ENCODE data around the gene FGGY.
"Not testable (repeated sequence)": the region's sequence is repeated elsewhere in the genome, so short reads cannot be mapped to it uniquely, and the experiment has no call there.

Gene FGGY

GRCh38 chr1:59506952-59507351 lies 210.1 kb downstream of the FGGY start:
- DNase-seq (ENCODE audit: low read depth in 2 of 2, low spot score in 1 of 2) = no peak

DNA sequence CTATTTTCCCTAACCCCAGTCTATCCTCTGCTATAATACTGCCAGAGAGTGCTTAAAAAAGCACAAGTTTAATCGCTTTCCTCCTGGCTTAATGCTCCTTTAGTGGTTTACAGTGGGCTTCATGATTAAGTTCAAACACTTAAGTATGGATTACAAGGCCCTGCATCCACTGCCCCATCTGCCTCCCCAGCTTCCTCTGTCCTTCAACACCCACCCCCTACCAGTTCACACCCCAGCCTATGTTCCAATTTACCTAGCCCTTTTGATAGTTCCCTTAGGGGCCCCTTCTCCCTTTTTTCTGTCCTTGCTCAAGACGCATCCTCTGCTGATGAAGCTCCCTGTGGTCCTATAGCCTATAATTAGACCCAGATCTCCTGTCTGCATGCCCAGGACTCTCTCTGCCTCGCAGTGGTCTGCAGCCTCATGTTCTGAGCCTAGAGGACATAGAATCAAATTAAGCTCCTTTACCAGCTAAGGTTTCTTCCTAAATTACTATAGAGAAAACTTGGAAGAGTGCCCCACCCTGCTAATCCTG lies 212.5 kb downstream of the FGGY start:
- DNase-seq (ENCODE audit: low read depth in 2 of 2, low spot score in 1 of 2) = no peak

DNA sequence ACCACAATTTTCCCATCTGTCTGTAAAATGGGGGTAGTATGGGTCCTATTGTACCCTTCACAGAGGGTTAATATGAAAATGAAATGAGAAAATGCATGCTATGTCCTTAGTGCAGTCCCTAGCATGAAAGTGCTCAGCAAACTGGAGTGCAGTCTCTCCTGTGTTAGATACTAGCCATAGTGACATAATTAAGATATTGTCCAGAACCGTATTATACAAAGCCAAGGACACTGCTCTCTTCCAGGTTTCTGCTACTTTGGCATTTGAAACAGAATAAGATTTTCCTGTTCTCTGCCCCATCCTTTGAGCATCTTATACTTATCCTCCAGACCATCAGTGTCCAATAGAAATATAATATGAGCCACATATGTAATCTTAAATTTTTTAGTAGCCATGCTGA lies 213.4 kb downstream of the FGGY start:
- DNase-seq (ENCODE audit: low read depth in 2 of 2, low spot score in 1 of 2) = no peak

DNA sequence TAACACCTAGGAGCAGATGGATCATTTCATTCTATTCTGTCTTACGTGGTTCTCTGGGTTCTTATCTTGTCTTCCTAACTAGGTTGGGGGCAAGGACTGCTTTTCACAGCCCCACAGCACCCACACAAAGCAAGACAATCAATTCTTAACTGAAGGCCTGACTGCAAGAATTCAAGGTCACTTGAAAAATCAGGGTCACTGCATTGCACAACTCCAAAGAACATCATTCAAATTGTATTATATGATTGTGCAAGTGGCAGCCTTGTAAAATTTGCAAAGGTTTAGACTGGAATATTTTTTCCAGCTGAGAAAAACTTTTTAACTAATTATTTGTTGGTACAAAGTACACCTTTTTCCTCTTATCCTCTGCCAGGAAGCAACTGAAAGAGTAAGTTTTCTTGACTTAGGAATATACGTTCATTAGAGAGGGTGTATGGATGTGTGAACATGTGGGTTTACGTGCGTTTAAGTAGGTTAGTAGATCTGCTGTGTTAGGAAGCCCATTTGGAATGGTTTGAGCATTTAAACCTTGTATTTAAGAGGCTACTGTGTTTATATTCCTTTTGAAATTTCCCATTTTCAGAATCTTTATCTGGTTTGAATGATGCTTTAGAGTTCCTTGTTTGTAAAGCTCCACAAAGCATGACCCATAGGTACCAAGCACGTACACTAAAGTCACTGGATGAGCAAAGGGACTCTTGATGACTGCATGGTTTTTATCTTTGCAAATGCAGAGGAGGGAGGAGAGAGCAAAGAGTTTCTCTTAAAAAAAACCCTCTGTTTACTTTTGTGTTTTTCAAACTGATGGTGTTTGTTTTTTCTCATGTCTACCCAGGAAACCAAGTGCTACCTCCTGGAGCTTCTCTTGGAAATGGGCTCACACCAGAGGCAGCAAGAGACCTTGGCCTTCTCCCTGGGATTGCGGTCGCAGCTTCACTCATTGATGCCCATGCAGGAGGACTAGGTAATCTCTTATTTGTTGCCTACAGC lies 214.9 kb downstream of the FGGY start:
- DNase-seq (ENCODE audit: low read depth in 2 of 2, low spot score in 1 of 2) = no peak

DNA sequence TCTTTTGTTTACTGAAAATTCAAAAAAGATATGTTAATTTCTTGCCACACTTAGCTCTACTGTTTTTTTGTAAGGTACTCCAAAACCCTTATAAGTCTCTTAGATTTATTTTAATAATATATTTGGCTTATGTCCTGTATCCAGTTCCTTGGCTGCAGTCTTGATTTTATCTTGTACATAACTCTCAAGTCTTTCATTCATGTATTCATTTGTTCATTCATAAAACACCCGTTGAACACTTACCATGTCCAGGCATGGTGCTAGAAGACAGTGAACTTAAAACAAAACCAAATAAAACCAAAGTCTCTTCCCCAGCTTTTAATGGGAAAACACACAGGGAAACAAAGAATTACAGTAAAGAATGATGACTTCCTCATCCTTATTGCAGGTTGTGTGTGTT lies 215.8 kb downstream of the FGGY start:
- no peak for DNase-seq (ENCODE audit: low read depth in 2 of 2, low spot score in 1 of 2)

DNA sequence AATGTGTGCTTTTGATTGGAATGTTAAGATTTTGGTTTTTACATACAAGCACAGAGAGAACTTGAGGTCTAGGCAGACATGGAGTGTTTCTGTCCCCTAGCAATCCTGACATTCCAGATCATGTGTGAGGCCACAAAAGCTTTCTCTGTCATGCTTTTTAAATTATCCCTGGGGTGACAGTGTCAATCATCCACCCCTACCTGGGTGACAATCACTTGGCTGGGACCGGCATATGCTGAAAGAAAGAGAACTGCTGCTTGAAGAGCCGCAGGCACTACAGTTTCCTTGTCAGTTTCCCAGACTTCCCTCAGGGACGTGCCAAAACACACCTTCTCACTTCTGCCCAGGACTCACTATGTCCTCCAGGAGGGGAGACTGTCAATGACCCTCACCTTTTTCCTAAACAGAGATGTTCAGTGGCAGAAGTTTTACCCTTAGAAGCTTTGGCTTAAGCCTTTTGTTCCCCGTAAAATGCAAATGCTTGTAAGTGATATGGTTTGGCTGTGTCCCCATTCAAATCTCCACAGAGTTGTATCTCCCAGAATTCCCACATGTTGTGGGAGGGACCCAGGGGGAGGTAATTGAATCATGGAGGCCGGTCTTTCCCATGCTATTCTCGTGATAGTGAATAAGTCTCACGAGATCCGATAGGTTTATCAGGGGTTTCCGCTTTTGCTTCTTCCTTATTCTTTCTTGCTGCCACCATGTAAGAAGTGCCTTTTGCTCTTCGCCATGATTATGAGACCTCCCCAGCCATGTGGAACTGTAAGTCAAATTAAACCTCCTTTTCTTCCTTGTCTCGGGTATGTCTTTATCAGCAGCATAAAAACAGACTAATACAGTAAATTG lies 217.4 kb downstream of the FGGY start:
- no peak for DNase-seq (ENCODE audit: low read depth in 2 of 2, low spot score in 1 of 2)

DNA sequence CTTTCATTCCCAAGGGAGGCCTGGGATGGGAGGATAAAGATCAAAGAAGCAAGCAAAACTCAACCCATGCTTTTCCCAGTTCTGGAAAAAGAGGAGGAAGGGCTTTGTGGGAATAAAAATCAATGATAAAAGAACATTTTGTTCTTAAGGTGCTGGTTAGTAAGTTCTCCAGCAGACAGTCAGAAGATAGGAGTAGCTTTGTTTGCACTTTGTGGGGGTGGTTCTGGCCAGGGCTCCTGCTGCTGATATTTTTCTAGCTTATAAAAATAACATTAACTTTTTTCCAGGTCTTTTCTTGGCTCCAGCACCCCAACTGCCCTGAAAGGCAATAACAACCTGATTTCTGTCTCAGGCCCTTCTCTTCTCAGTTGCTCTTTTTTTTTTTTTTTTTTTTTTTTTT lies 220.0 kb downstream of the FGGY start:
- DNase-seq (ENCODE audit: low read depth in 2 of 2, low spot score in 1 of 2) = no peak

DNA sequence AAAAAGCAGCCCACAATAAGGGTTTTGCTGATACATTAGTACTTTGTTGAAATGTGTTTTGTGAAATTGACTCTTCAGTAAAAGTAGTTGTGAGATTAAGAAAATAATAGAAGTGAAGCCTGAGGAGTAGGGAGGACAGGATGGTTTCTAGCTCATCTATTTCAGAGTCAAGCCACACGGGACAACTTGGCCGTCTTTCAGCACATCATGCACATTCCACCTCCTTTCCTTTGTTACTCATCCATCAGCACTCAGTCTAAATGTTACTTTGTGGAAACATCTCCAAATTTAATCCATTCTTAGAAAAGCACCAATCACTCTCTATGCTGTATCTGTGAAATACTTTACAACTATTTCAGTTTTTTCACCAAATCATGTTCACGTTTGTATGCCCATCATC lies 223.3 kb downstream of the FGGY start:
- no peak for DNase-seq (ENCODE audit: low read depth in 2 of 2, low spot score in 1 of 2)

DNA sequence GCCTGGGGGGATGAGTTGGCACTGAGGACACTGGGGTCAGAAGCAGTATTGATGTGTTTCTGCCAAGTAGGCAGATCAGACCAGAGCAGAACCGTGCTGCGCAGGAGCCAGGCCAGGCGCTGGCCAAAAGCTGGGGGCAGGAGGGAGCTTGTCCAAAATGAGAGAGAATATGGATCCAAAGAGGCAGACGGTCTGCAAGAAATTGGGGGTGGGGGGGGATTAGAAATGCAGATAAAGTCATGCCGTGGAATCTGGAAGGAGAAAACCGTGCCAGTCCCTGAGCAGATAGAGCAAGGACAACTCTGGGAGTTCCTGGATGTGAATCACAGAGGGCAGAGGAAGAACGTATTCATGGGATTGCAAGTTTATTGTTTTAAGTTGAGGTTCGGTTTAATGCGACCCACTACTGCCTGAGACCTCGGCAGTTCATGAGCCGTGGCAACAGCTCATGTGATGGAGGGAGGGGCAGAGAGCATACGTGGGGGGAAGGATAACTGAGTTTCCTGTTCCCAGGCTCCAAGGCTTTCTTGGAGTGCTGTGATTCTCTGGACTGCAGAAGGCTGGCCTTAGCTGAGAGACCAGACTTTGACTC lies 224.0 kb downstream of the FGGY start:
- no peak for DNase-seq (ENCODE audit: low read depth in 2 of 2, low spot score in 1 of 2)

DNA sequence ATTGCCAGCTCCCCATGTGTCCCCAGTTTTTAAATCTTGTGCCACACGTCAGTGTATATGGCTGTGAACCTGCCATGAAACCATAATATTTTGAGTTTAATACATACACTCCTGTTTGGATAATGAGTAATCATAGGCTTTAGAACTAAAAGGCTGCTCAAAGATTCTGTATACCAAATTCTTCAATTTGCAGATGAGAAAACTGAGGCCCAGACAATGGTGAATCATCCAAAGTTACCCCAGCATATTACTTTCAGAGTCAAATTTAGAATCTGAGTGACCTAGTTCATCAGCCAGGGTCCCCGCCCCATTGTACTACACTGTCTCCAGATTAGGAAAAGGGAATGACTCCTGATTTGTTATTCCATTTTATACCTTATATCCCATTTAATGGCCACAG lies 224.6 kb downstream of the FGGY start:
- no peak for DNase-seq (ENCODE audit: low read depth in 2 of 2, low spot score in 1 of 2)

GRCh38 chr1:59522925-59523505 lies 226.1 kb downstream of the FGGY start:
- DNase-seq (ENCODE audit: low read depth in 2 of 2, low spot score in 1 of 2) = no peak

DNA sequence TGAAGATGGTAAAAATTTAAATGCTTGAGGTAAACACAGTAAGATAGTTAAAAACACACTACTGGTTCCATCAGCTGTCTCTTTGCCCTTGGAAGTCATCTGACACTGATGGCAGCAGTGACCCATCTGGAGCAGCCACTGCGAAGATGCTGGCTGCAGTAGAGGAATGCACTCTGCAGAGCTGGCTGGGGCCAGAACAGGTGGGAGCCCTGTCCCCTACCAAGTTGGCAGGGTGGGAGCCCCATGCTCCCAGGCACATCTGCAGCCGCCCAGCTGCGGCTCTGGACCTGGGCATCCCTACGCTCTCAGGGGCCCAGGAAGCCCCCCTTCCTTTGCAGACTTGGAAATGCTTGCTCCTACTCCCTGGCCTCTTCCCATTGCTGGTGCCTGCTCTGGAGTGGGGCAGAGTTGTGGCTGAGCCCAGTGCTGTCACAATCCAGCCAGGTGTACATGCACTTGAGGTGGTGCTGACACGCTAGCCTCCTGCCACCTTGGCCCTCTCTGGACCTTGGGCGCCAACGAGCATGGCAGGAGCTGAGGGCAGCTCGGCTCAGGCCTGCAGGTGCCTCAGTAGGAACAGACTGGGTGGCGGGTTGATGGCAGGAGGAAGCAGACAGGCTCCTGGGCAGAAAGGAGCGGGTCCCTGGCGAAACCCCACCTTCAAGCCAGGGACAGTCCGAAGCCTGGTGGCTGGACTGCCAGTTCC lies 227.0 kb downstream of the FGGY start:
- no peak for DNase-seq (ENCODE audit: low read depth in 2 of 2, low spot score in 1 of 2)

GRCh38 chr1:59526240-59526639 lies 229.3 kb downstream of the FGGY start:
- no peak for DNase-seq (ENCODE audit: low read depth in 2 of 2, low spot score in 1 of 2)

DNA sequence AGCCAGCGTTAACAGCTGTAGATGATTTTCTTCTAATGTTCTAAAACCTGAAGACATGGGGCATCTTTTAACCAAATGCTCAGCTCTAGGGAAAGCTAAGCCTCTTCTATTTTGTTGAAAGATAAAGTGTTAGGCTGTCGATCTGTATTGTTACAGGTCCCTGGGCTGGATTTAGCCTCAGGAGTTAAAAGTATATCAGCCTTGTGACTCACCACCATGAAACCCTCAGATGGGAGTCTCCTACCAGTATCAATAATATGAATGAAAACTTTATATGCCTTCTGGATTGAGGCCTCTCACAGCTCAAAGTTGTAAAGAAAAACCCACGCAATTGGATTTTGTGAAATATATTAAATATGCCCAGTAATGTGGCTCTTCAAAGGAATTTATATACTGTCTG lies 231.6 kb downstream of the FGGY start:
- no peak for DNase-seq (ENCODE audit: low read depth in 2 of 2, low spot score in 1 of 2)

DNA sequence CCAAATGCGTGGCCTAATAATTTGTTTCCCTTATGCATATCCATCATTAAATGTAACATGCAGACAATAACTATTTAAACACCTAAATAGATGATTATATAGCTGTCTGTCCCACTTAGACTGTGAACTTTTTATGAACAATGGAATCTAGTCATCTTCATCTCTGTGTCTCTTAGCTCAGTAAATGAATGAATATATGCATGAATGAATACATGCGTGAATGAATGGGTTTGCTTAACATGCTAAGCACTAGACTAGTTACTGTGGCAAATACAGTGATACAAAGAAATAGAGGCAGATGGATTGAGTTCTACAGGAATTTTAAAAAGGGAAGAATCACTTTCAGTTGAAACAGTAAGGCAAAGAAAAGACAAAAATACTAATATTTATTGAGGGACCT lies 232.0 kb downstream of the FGGY start:
- no peak for DNase-seq (ENCODE audit: low read depth in 2 of 2, low spot score in 1 of 2)

- DNase-seq (ENCODE audit: low read depth in 2 of 2, low spot score in 1 of 2) = no peak
Measured at GRCh38 chr1:59530119-59530518, 233.2 kb downstream of the FGGY start.

- DNase-seq (ENCODE audit: low read depth in 2 of 2, low spot score in 1 of 2) = no peak
Measured at GRCh38 chr1:59532102-59532501, 235.2 kb downstream of the FGGY start.

GRCh38 chr1:59538476-59538875 lies 241.6 kb downstream of the FGGY start:
- not testable (repeated sequence) for DNase-seq (ENCODE audit: low read depth in 2 of 2, low spot score in 1 of 2)

DNA sequence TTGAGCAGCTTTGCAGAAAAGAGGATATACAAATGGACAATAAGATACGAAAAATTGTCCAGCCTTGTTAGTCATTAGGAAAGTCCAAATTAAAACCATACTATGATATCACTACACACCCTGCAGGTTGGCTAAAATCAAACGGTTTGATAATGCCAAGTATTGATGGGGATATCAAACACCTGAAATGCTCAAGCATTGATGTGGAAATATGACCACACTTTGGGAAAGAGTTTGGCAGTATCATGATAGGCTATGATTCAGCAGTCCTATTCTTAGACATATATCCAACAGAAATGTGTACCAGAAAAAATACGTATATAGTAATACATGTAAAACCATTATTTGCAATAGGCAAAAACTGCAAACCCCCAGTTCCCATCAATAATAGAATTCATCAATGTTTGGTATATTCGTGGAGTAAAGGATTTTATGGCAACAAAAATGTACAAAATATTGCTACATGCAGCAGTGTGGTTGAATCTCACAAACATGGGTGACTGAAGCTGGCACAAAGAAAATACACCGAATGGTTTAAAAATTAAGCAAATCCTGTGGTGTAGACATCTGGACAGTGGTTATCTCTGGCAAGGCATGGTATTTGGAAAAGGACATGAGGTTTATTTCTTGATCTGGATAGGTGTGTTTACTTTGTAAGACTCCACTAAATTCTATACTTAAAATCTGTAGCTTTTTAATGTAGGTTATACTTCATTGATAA lies 243.2 kb downstream of the FGGY start:
- DNase-seq (ENCODE audit: low read depth in 2 of 2, low spot score in 1 of 2) = no peak

DNA sequence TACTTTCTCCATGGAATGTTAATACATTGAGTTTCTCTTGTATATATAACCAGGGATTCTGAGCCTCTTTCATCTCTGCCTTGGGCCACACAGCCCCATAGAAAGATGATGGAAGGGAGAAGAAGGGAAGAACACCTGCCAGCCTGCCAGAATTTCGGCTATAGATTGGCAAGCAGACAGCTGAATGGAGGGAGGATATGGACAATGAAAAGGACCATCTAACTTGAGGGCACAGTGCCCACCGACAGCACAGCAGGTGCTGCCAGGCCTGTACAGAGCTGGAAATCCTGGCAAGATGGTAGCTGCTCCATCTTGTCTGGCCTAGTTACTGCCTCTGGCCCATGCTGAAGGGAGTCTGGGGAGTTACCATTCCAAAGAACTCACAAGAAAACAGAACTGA lies 244.3 kb downstream of the FGGY start:
- no peak for DNase-seq (ENCODE audit: low read depth in 2 of 2, low spot score in 1 of 2)

Data from stimulated activated CD8-positive, alpha-beta memory T cell treated with anti-CD3 and anti-CD28 coated beads, Interleukin-4, amount 100 ng/mL, for 4 hours (primary cell).